HG03045 (cell line): ENCODE data around the gene TFG.

Experiments
- ATAC-seq: cut with Tn5 transposase; IDR thresholded peaks from one replicate; pipeline ENCODE4 v1.9.1; 2021; ENCODE audit warnings: mild to moderate bottlenecking, moderate library complexity; ENCODE audit not compliant: unreplicated experiment

Gene TFG

DNA sequence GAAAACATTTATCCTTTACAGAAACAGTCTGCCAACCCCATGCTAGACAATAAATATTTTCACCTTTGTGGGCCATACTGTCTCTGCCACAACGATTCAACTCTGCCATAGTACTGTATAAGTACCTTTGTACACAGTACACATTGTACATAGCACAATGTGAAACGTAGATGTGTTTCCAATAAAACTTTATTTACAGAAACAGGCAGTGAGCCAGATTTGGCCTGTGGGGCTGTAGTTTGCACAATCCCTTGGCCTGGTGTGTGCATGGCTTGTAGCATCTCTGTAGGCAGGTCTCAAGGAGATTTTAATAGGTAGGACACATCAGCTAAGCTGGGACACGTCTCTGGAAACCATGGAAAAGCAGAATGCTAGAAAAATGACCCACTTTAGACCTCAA is 74.3 kb downstream of the TFG start:
- no peak for ATAC-seq

DNA sequence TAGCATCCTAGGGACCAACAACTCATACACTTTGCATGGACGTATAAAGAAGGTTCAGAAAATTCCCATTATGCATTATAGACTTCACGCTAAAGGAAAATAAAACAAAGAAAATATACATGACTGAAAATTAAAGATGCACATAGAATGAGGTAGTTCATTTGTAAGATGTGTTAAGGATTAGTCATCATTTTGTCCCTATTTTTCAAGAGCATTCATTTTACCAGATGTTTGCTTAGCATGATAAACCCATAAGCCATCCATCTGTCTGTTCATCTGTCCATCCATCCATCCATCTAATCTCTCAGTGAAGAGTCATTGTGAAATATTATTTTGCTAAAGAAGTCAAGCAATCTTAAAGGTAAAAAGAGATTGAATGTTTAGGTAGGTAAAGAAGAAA is 80.3 kb downstream of the TFG start:
- no peak for ATAC-seq

DNA sequence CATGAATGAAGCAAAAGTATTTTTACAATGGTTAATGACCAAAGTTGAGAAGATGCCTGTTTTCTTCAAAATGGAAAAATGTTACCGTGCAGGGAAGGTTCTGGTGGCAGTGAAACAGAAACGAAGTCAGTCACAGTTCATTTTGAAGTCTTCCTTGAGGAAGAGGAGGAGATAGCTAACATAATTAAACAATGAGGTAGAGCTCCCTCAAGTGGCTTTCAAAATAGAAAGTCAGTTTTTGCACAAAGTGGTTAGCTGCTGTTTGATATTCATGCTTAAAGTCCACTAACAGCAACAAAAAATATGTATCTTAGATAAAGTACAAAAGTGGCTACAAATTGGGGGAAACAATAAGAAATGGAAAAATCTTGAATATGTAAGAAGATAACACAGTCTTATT is 87.3 kb downstream of the TFG start:
- ATAC-seq, result no peak

DNA sequence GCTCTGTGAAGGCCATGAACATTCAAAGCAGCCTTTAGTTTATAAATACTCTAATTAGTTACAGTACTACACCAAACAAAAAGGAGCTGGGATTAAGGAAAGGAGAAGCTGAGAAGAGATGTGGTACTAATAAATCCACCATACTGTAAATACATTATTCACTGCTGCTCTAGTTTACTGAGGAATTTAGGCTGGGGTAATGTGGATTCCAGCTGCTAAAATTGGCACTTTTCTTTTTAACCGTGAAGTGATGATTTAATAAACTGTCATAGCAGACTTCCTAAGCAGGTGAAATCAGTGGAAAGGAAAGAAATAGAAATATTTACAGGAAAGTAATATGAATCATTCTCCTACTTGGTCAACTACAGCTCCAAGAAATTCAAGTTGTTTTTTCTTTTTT is 88.7 kb downstream of the TFG start:
- no peak for ATAC-seq
